A673 (cell line): ENCODE data around the gene BICD1.

Experiments used
- CTCF ChIP-seq: fragments of 300-800, 200-600 bp; sonication (generic); conservative IDR thresholded peaks from 2 replicates; pipeline ENCODE4 v1.5.1; 2017; ENCODE audit warnings: low read depth, mild to moderate bottlenecking, antibody characterized with exemption, low read length, moderate library complexity, mixed read lengths
- EZH2 ChIP-seq: fragments of 200-600 bp; sonication (generic); IDR thresholded peaks from 2 replicates; pipeline ENCODE4 v1.6.1; 2017; ENCODE audit warnings: borderline replicate concordance, low read depth, mild to moderate bottlenecking, mixed read lengths, antibody characterized with exemption, low read length; ENCODE audit not compliant: poor library complexity, severe bottlenecking

- no peak for TF ChIP-seq CTCF
- no peak for TF ChIP-seq EZH2
Observed at GRCh38 chr12:32273063-32273522, 166.4 kb downstream of the BICD1 start.
